GM12878 (cell line): Measurements from ENCODE around the gene PALLD. TPM values are rescaled to one million over a fixed set of nuclear protein-coding genes. Genes with fewer than 3 reads are reported as not detected.

Experiments used
- CBX3 ChIP-seq: fragments of 200-600 bp; sonication (generic); IDR thresholded peaks from 2 replicates; pipeline ENCODE4 v1.6.1; 2016; ENCODE audit warnings: low read depth, borderline replicate concordance
- HSF1 ChIP-seq: fragments of 150-350 bp; IDR thresholded peaks from 2 replicates; pipeline ENCODE4 v1.6.1; 2014; ENCODE audit warnings: mild to moderate bottlenecking, low read depth, low read length
- SUZ12 ChIP-seq: fragments of 200-600 bp; sonication (generic); IDR thresholded peaks from one replicate; pipeline ENCODE4 v1.6.1; 2018; ENCODE audit warnings: antibody characterized with exemption, mild to moderate bottlenecking; ENCODE audit not compliant: unreplicated experiment
- TARDBP ChIP-seq: IDR thresholded peaks from 2 replicates; pipeline ENCODE4 v1.6.1; 2016; ENCODE audit warnings: borderline replicate concordance
- ZBTB4 ChIP-seq: fragments of 450-650 bp; formaldehyde crosslinking; IDR thresholded peaks from 2 replicates; pipeline ENCODE4 v1.4.0; 2022; ENCODE audit warnings: mild to moderate bottlenecking, moderate library complexity
- ZNF274 ChIP-seq: IDR thresholded peaks from one replicate; pipeline ENCODE4 v1.8.0; 2011; ENCODE audit not compliant: insufficient read length, insufficient read depth
- polyA plus RNA-seq, 11 experiments: library from polyadenylated mRNA; depleted of rRNA in 4 of 11; unstranded in 6 of 11; stranded (reverse) in 5 of 11; fragments of >200 nt; fragmentation: Nextera tagmentation in 4 of 11; fragmentation: Illumina TruSeq in 1 of 11; extraction: Ambion mirVana in 4 of 11; extraction: Trizol in 1 of 11; gene quantifications; 1 replicate in 1 of 11; 2 replicates in 10 of 11; pipeline versions ENCODE4 v1.2.1 to v1.2.3, GENCODE V29; 2011 to 2016; ENCODE audit warnings: inconsistent platforms in 2 of 11, missing spikeins in 2 of 11, low read depth in 1 of 11
- total RNA-seq, 4 experiments: library from RNA; depleted of rRNA in 3 of 4; stranded (reverse); fragments of >200 nt in 3 of 4; fragmentation: Illumina TruSeq in 1 of 4; extraction: Trizol in 1 of 4; gene quantifications; 2 replicates each; pipeline versions ENCODE4 v1.2.1 to v1.2.3, GENCODE V29; 2013 to 2021
- TF ChIP-seq, protein P1 (sequence below): fragments of 450-650 bp; IDR thresholded peaks from 2 replicates; pipeline ENCODE4 v1.6.1; 2017; ENCODE audit warnings: antibody characterized with exemption, mild to moderate bottlenecking, moderate library complexity

The PALLD gene
- total and polyA plus RNA-seq, 10 of the 15 experiments (the other 5 are each of a cell fraction or from before 2014, with no cell fraction given), result 1.0 to 7.7 (median 1.7) TPM

GRCh38 chr4:168765726-168766125 lies 268.9 kb downstream of the PALLD start (continued):
- TF ChIP-seq, protein P1, sequence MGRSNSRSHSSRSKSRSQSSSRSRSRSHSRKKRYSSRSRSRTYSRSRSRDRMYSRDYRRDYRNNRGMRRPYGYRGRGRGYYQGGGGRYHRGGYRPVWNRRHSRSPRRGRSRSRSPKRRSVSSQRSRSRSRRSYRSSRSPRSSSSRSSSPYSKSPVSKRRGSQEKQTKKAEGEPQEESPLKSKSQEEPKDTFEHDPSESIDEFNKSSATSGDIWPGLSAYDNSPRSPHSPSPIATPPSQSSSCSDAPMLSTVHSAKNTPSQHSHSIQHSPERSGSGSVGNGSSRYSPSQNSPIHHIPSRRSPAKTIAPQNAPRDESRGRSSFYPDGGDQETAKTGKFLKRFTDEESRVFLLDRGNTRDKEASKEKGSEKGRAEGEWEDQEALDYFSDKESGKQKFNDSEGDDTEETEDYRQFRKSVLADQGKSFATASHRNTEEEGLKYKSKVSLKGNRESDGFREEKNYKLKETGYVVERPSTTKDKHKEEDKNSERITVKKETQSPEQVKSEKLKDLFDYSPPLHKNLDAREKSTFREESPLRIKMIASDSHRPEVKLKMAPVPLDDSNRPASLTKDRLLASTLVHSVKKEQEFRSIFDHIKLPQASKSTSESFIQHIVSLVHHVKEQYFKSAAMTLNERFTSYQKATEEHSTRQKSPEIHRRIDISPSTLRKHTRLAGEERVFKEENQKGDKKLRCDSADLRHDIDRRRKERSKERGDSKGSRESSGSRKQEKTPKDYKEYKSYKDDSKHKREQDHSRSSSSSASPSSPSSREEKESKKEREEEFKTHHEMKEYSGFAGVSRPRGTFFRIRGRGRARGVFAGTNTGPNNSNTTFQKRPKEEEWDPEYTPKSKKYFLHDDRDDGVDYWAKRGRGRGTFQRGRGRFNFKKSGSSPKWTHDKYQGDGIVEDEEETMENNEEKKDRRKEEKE, result no peak
- no peak for TF ChIP-seq CBX3
- TF ChIP-seq ZNF274, result no peak
- no peak for TF ChIP-seq SUZ12
- no peak for TF ChIP-seq TARDBP
- TF ChIP-seq ZBTB4, result no peak
- TF ChIP-seq HSF1, result no peak
